Hippocampal formation (tissue), 2 donors: ENCODE measurements around the gene RASA2.
"Not testable (repeated sequence)": the region's sequence is repeated elsewhere in the genome, so short reads cannot be mapped to it uniquely, and the experiment has no call there.

Experiments used
- DNase-seq, 2 donors: peaks; one replicate each; lab custom pipeline; 2025; lab: John Stamatoyannopoulos, UW

RASA2 gene

DNA sequence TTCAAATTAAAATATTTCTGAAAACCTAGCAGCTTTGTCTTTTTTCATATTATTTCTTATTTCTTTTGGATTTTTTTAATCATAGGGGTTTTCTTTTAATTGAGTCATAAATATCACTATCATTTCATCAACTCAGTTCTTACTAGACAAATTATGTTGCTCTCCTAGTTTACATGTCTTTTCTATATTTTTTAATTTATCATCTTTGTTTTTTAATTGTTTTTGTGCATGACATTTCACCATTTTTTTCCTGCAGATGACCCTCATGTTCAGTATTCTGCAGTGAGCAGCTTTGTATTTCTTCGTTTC lies 89.9 kb downstream of the RASA2 start:
- DNase-seq: no peak

DNA sequence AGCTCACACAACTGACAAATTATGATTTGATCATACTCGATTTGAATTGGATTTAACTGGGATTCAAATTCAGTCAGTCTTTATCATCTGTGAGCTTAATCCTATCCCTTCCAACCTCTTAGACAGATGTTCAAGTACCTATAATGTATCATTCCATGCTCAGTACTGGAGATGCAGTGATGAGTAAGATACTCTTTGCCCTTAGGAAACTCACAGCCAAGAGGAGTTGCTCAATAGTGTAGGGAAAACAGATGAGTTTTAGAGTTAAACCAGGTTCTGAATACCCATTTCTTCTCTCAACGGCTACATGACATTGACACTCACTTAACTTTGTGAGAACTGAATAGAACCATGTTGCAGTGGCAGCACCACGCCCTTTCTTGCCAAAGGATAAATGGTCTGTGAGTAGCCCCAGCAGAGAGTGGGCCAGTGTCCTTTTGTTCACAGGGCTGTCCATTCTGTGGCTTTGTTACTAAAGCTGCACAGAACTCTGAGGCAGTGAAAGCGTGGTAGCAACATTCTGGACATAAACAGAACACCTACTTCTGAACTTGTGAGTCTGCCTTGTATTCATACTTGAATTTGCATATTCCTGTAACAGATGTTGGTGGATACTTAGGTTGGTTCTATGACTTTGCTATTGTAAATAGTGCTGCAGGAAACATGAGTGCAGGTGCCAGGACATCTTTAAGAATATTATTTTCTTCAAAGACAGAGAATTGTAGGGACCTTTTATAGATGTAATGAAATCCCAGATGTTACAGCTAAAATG lies 91.6 kb downstream of the RASA2 start:
- no peak for DNase-seq

DNA sequence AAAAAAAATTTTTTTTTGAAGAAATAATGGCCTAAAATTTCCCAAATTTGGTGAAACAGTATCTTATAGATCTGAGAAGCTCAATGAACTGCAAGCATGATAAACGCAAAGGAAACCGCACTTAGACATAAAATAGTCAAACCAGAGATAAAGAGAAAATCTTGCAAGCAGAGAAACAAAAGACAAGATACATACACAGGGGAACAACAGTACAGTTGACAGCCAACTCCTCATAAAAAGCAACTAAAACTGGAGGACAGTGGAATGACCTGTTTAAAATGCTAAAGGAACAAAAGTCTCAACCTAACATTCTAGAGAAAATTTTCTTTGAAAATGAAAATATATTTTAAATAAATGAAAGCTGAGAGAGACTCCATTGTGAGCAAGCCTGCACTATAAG lies 107.5 kb downstream of the RASA2 start:
- DNase-seq: no peak

DNA sequence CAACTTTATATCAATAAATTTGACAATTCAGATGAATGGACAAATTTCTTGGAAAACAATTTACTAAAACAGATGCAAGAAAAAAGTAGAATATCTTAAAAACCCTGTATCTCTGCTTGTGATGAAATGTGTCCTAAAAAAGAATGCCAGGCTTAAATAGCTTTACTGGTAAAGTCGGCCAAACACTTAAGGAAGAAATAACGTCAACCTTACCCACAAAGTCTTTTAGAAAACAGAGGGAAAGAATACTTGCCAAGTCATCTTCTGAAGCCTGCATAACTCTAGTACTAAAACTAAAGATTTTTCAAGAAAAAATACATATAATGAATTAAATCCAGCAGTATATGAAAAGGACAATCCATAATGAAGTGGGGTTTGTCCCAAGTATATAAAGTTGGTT lies 111.1 kb downstream of the RASA2 start:
- DNase-seq: no peak

DNA sequence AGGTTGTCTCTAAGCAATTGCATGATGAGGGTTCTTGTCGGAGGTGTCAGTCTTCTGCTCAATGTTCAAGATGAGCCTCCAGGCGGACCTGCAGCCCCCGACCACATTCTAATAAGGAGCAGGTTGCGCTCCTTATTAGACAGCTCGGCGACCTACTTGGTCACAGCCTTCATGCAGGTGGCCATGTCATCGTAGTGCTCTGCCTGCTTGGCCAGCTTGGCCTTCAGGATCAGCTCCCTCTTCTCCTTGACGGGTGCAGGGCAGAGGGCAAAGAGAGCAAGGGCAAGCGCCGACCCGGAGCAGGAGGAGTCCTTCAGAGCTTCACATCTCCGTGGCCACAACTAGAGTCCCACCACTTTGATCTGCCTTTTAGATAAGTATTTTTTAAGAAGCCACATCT lies 113.5 kb downstream of the RASA2 start:
- DNase-seq: no peak

DNA sequence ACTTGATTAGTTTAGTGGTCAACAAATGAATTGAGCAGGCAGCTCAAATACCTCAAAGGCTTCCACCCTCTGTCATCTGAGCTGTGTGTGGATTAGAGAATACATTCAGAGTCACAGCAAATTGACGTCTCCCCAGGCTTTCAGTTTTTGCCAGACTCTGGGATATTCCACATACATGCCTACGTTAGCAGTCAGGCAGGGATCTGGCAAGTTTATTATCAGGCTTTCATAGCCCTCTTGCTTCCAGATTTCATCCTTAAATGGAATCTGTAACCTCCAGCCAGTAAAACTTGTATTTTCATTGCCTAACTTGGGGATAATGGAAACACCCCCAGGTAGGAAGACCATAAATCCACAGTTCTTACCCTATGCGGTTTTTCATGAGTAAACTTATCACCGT lies 115.9 kb downstream of the RASA2 start:
- no peak for DNase-seq

DNA sequence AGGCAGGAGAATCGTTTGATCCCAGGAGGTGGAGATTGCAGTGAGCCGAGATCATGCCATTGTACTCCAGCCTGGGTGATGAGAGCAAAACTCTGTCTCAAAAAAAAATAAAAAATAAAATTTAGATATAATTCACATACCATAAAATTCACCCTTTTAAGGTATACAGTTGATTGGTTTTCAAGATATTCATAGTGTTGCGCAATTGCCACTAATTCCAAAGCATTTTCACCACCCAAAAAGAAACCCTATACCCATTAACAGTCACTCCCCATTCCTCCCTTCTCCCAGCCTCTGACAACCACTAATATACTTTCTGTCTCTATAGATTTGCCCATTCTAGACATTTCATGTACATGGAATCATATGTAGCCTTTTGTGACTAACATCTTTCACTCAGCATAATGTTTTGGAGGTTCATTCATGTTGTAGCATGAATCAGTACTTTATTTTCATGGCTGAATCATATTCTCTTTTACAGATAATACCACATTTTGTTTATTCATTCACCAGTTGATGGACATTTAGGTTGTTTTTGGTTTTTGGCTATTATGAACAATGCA lies 116.7 kb downstream of the RASA2 start:
- DNase-seq: no peak

DNA sequence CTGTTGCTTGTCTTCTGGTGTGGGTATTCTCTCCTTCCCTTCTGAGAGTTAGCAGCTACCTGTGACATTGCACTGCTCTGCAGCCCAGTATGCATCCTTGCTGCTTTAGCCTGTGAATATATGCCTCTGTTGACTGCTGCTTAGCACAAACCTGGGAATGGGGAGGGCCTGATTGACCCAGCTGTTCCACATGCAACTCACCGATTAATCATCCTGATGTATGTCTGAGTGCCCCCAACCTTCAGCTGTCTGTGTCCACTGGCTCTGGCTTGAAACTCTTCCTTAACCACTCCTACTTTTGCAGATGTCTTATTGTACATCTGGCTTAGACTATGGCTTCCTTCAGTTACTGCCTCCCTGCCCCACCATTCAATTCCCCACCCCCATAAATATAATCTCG lies 119.1 kb downstream of the RASA2 start:
- no peak for DNase-seq

DNA sequence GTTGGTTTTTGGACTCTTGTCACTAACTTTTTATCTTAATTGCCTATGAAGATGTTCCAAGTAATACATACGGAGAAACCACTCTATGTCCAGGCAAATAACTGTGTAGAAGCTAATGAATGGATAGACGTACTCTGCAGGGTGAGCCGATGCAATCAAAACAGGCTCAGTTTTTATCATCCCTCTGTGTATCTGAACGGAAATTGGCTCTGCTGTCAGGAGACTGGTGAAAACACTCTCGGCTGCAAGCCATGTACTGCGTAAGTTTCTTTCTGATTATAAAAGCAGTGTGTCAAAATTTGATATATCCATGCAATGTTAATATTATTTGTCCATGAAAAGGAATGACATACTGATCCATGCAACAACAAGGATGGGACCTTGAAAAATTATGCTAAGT lies 121.6 kb downstream of the RASA2 start:
- DNase-seq: no peak

DNA sequence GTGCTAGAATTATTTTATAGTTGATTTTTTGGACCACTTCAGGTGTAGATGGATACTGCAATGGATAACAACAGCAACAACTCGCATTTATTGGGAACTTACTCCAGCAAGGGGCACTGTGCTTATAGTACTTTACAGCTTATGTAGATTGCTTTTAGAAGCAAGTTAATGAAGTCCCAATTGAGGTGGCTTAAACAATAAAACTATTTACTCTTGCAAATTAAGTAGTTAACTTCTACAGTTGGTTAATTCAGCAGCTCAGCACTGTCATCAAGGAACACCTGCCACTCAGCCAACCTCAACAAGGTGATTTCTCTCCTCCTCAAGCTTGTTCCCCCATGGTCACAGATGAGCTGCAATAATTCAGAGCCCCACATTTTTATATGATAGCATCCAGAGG lies 124.1 kb downstream of the RASA2 start:
- no peak for DNase-seq

DNA sequence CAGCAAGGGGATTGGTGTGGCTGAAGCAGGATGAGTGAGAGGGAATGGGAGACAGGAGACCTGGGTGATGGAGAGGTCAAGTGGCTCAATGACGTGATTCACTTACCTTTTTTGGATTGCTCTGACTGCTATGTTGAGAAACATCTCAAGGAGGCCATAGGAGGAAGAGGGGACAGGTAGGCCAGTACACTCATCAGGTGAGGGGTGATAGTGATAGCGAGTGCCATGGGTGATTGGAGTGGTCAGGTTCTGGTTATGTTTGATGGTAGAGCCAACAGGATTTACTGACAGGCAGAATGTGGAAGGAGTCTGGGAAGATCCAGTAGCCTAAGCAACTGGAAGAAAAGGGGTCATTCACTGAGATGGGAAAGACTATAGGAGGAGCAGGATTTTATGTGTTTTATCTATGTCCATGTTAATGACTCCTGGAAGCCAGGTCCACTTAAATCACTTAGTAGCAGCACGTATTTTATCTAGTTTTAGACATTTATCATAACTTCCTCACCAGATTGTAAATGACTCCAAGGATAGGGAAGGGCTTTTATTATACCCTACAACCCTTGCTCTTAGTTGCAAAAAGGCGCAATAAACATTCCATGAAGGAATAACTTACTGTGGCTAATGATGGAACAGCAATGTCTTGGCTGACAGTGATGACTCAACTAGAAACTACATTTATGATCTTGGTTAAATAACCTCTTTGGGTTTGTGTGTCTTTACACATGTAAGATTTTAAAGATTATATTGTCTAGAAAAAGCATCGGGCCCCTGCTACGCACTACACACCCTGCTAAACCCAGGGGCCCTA lies 131.5 kb downstream of the RASA2 start:
- DNase-seq: no peak

DNA sequence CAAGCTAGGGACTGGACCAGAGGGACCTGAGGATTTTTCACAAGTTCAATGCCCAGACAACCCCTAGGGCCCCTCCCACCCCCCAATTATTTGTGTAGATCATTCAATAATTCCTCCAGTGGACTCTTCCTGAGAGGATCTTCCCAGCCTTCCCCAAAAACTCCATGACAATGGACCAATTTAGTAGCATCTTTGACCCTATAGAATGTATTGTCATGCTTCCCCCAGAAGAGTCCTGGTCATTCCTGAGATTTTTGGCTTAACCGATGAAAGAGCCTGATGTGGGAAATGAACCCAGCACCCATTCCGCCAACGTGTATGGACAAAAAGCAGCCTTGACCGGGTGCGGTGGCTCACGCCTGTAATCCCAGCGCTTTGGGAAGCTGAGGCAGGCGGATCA lies 132.1 kb downstream of the RASA2 start:
- DNase-seq: no peak

DNA sequence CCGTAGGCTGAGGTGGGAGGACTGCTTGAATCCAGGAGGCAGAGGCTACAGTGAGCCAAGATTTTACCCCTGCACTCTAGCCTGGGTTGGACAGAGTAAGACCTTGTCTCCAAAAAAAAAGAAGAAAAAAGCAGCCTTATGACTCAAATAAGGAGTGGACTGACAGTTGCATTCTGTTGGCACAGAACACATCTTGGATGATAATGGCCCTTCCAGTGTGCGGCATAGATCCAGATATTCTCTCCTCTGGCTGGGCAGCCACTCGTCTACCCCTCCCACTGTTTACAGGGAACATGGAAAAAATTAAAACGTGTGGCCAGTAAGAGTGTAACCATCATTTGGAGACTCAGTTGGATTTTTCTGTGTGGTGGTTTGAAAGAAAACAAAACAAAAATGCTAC lies 132.6 kb downstream of the RASA2 start:
- DNase-seq: no peak

DNA sequence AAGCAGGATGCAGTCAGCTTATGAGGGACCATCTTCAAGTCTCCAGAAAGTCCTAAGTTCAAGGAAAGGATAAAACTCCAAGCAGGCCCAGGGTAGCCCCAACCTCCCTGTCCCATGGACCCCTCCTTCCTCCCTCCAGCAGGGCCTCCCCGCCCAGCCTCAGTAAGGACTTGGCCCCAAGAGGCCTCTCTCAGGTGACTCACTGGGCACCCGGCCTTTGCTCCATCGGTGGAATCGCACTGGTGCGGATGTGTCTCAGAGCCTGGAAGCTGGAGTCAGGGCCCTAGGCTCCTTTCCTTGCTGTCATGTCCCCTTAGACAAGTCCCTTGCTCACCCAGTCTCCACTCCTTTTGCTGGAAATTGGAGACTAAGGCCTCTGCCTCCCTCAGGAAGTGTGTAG lies 136.9 kb downstream of the RASA2 start:
- DNase-seq: no peak

DNA sequence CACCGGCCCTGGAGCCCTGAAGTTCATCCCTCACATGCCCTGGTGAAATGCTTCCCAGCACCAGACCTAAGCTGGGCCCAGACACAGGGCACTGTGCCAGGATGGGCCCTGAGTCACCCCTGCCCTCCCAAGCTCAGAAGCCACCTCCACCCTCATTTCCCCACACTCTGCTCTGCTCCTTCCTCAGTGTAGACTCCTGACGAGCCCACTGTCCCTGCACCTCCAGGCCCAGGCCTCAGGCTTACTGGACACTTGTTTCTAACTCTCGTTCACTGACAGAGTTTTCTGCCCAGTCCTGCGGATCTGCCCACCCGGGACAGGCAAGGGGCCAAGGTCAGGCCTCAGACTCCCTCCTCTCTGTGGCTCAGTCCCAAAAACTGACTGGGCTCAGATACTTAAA lies 138.7 kb downstream of the RASA2 start:
- DNase-seq: no peak

DNA sequence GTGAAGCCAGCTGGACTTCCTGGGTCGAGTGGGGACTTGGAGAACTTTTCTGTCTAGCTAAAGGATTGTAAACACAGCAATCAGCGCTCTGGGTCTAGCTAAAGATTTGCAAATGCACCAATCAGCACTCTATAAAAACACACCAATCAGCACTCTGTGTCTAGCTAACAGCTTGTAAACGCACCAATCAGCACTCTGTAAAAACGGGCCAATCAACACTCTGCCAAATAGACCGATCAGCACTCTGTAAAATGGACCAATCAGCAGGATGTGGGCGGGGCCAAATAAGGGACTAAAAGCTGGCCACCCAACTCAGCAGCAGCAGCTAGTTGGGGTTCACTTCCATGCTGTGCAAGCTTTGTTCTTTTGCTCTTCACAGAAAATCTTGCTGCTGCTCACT lies 141.5 kb downstream of the RASA2 start:
- not testable (repeated sequence) for DNase-seq

DNA sequence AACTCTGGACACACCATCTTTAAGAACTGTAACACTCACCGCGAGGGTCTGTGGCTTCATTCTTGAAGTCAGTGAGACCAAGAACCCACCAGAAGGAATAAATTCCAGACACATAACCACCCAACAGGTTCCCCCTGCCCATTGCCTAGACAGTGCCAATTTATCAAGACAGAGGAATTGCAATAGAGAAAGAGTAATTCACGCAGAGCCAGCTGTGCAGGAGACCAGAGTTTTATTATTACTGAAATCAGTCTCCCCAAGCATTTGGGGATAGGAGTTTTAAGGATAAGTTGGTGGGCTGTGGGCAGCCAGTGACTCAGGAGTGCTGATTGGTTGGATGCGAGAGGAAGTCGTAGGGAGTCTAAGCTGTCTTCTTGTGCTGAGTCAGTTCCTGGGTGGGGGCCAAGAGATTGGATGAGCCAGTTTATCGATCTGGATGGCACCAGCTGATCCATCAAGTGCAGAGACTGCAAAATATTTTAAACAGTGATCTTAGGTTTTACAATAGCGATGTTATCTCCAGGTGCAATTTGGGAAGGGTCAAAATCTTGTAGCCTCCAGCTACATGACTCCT lies 142.1 kb downstream of the RASA2 start:
- DNase-seq: not testable (repeated sequence)

DNA sequence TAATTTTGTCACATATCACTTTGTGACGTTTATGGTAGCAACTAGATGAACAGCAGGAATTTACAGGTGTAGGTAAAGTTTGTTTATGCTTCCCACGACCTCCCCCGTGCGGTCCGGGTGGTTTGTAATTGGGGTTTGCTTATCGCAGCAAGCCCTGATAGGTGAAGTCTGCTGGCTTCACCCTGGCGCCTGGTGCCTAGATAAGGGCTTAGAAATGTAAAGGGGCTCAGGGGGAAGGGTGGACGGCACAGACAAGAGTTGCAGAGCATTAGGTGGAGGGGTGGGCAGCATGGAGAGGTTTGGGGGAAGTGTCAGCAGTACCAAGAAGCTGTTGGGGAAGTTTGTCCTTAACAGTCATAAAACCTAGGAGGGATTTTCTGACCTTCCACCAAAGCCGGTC lies 143.1 kb downstream of the RASA2 start:
- no peak for DNase-seq

DNA sequence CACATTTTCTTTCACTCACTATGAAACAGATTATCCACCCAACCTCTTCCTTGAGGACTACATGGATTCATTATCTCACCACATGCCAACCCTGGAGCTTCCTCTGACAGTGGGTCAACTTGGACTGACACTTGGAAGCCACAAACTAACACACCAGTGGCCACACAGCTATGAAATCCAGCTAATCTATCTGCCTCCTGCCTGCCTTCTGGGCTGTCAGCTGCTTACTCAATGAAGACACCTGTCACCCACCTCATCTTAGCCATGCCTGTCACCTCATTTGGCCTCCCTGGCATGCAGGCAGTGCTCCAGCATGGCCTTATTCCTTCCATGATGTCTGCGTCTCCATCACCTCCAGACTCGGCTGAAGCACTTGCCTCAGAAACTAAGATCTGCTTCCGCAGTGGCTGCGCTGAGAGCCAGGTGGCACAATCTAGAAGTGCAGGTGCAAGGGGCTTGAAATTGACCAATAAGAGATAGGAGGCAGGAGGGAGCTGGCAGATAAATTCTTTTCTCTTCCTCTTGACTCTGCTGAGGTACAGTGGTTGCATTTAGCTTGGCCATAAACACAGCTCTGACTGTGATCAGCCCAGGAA lies 146.1 kb downstream of the RASA2 start:
- DNase-seq: no peak

DNA sequence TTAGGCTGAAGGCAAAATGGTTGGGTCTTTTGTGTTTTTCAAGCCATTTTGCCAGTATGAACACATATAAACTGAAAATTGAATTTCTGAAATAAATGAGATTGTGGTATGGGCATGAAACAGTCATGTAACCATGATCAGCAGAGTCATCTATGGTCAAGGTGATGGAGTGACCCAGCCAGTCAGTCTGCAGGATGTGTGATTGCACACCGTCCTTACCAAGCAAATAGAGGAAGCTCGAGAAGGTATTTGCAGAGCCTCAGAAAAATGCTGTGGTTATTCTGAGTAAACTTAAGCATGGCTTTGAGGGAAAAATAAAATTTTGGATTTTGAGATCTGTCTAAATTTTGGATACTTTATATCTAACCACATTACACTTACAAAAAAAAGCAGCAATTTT lies 155.4 kb downstream of the RASA2 start:
- no peak for DNase-seq

DNA sequence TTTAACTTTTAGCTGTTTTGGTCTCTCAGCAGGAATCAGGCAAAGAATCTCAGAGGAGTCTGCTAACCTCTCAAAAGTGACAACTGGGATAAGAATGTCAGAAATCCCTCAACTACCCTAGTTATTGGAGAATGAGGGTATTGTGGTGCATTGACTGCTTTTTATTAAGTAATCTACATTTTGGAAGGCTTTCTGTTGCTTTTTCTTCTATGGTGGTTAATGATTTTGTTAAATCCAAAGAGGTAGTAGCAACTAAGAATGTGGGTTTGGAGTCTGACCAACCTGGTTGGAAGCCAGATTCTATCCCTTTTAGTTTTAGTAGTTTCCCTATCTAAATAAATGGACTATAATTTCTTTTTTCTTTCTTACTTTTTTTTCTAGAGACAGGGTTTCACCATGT lies 156.6 kb downstream of the RASA2 start:
- DNase-seq: no peak

DNA sequence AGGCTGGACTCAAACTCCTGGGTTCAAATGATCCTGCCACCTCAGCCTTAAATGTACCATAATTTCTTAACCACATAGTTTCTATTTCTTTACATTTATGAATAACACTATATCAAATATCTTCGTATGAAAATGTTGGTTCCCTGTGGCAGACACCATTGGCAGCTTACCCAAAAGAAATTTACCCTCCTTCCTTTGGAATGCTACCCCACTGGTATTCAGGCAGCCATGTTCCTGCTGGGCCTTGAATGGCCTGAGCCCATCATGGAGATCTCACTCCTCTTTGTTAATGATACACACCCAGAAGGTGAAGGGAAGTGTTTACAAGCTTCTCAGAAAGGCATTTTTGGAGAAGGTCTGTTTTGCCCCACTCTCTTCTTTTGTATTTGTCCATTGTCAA lies 157.0 kb downstream of the RASA2 start:
- DNase-seq: no peak

DNA sequence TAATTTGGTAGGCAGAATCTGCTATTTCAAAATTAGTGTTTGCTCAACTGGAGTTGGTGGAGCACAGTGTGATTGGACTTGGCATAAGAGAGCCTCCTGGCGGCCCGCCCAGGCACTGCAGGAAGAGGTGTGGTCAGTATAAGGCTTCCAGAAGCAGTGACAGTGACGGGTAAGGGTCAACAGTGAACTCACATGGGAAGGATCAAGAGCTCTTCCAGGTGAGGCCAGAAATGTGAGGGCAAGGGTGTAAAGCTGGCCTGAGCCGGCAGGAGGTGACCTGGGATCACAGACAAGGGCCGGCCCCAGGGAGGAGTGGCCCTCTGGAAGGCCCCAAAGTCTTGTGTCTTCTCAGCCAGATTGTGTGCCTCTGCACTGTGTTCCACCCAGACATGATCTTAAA lies 158.1 kb downstream of the RASA2 start:
- DNase-seq: peak in 1 of 2 donors; percentile 14
